Ammon's horn (tissue), 1 donor: ENCODE measurements around the gene KIAA0319L.
"Not testable (repeated sequence)": the region's sequence is repeated elsewhere in the genome, so short reads cannot be mapped to it uniquely, and the experiment has no call there.

Experiments used
- DNase-seq: peaks from one replicate; pipeline ENCODE4 v3.0.0-alpha.2; 2016; ENCODE audit warnings: low spot score

KIAA0319L gene

DNA sequence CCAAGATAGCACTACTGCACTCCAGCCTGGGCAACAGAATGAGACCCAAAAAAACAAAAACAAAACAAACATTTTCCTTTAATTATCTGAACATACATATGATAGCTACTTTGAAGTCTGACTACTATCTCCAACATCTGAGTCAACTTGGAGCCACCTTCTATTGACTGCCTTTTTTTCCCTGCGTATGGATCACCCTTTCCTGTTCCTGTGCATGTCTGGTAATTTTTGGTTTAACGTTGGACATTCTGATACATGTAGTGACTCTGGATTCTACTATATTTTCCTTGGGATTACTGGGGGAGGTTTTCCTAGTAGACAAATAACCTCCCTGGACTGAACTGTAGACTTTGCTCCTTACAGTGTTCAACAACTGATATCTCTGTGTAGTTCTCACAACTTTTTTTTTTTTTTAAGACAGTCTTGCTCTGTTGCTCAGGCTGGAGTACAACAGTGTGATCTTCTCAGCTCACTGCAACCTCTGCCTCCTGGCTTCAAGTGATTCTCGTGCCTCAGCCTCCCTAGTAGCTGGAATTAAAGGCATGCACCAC is 70.3 kb downstream of the KIAA0319L start:
- DNase-seq = no peak

DNA sequence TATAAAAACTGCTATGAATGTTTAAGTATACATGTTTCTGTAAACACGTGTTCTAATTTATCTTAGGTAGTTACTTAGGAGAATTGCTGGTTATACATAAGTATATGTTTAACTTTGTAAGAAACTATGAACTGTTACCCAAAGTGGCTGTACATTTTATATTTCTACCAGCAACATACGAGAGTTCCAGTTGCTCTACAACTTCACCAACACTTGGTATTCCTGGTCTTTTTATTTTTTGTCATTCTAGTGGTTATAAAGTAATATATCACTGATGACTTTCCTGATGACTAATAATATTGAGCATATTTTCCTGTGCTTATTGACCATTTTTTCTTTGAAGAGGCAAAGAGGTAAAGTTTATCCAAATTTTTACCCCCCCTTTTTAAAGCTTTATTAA is 76.0 kb downstream of the KIAA0319L start:
- DNase-seq = no peak

DNA sequence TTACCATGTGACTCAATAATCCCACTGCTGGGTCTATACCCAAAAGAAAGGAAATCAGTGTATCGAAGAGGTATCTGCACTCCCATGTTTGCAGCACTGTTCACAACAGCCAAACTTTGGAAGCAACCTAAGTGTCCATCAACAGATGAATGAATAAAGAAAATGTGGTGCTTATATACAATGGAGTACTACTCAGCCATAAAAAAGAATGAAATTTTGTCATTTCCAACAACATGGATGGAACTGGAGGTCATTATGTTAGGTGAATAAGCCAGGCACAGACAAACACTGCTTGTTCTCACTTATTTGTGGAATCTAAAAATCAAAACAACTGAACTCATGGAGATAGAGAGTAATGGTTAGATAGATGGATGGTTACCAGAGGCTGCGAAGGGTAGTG is 79.3 kb downstream of the KIAA0319L start:
- no peak for DNase-seq

DNA sequence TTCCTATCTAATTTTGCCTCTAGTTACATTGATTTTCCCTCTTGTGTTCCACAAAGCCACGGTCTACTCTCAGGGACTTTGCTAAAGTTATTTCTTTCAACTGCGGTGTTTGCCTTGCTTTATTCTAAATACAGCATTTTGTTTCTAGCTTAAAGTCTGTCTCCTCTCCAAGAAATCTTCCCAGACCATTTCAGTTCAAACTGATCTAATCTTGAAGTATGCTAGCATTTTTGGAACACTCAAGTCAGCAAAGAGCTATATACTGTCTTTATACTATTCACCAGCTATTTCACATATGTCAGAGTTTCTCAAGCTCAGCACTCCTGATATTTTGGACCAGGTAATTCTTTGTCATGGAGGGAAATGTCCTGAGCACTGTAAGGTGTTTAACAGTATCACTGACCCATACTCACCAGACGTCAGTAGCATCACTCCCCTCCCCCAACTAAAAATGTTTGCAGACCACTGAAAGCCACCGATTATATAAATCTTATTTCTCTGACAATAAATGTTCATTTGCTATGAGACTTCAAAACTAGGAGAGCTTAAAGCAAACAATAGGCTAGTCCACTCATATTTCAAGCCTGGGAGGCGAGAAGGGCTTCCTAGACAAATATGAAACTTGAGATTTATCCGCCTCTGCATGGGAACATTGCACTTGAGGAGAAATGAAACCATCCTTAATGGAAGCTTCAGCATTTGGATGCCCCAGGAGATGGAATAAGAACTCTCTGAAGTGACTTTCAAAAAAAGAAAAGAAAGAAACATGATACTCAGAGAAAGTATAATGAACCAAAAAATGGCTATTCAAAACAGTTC is 81.1 kb downstream of the KIAA0319L start:
- DNase-seq = no peak

DNA sequence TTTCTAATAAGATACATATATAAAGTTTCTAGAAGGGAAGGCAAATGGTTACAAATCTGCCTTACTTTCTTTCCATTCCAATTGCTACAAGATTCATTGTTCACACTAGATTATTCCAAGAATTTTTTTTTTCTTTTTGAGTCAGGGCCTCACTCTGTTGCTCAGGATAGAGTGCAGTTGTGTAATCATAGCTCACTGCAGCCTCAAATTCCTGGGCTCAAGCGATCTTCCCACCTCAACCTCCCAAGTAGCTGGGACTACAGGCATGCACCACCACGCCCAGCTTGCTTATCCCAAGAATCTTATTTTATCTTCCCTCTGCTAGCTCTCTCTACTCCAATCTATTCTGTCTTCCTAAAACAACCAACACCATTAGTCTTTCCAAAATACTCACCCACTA is 81.8 kb downstream of the KIAA0319L start:
- no peak for DNase-seq

DNA sequence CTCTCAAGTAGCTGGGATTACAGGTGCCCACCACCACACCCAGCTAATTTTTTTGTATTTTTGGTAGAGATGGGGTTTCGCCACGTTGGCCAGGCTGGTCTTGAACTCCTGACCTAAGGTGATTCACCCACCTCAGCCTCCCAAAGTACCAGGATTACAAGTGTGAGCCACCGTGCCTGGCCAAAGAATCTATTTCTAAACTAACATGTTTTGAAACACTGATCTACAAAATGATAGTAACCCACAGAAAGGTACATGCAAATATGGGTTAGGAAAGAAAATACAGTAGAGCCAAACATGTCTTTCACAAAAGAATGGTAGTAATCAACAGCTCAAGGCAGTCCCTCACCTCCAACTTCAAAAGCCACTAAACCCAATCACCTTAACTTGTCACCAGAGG is 84.0 kb downstream of the KIAA0319L start:
- DNase-seq = not testable (repeated sequence)

DNA sequence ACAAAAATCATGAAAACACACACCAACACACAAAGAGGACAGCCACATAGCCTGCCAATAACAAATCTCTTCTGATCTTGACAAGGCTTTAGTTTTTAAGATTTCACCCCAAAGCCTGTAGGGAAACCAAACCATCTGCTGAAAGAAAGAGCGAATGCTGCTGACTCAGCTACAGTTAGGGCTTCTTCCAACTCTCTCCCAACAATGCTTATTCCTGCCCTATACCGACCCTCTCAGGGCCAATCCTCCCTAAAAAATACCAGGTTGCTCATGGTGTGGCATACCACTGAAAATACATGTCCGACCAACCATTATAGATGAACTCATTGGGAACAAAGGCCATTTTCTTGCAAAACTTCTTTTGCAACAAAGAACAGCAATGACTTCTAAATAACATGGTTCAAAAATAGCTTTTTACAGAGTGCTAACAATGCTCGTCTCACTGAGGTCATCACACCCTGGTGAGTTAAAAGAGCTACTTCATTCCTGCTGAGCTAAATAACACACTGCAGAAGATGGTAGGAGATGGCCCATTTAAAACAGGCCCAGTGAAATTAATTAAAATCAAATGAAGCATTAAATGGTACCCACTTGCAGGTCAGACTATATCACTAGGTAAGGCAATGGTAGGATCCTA is 86.1 kb downstream of the KIAA0319L start:
- no peak for DNase-seq

DNA sequence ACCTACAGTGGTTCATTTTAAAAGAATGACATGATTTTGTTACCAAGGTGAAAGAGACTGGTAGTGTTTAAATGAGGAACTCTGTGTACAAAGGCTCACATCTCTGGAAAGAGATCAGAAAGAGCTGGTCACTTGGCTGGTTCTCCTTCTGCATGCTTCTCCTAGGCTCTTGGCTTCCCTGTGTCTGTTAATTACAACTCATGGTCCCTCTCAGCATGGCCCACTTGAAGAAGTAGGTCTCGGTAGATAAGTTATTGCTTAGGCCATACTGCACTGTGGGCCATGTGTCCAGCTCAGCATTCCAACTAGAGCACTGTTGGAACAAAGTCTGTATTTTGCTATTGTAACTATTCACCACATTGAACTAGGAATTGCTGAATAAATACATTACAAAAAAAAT is 91.1 kb downstream of the KIAA0319L start:
- DNase-seq = no peak

DNA sequence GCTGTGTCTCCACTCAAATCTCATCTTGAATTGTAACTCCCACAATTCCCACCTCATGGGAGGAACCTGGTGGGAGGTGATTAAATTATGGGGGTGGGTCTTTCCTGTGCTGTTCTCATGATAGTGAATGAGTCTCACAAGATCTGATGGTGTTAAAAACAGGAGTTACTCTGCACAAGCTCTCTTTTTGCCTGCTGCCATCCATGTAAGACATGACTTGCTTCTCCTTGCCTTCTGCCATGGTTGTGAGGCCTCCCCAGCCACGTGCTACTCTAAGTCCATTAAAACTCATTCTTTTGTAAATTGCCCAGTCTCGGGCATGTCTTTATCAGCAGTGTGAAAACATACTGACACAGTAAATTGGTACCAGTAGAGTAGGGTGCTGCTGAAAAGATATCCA is 93.5 kb downstream of the KIAA0319L start:
- not testable (repeated sequence) for DNase-seq

DNA sequence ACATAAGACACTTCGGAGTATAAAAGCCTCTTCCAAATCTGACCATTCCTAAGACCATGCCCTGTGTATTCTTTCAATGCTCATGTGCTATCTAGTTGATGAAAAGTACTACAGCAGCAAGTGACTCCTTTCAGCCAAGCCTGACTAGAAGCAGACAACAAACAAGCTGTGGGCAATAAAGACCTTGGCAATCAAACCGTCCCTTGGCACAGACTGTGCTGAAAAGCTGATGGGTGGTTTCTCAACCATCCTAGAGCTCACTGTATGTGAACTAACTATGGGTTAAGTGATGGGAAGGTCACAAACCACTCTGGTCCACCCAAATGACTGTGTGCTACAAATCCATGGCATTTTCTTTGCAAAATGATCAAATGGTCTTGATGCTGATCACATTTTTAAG is 94.0 kb downstream of the KIAA0319L start:
- no peak for DNase-seq

DNA sequence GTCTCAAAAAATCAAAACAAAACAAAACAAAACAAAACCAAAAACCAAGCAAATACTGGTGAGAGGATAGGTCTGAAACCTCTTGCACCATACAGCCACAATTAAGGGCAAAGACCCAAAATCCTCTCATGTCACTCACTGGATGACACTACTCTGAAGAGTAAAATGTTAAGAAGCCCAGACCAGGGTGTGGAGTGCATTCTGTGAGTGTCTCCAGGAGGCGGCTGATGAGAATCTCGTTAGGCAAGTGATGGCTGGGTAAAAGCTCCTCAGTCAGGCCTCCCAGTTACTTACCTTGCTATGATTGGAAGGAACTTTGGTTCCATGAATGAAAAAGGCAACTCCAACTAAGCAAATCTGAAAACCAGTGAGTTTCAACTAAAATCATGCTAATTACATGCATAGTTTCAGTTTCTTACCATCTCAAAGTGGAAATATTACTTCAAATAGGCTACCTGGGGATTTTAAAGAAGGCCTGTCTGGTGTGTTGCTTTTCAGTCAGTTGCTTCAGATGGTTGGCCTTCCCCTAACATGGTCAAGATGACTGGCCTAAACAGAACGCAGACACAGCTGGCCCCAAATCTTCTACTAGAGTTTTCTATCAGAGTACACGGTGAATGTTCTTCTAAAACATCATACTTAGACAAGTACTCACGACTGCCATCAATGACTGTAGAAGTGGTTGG is 95.1 kb downstream of the KIAA0319L start:
- DNase-seq = no peak

DNA sequence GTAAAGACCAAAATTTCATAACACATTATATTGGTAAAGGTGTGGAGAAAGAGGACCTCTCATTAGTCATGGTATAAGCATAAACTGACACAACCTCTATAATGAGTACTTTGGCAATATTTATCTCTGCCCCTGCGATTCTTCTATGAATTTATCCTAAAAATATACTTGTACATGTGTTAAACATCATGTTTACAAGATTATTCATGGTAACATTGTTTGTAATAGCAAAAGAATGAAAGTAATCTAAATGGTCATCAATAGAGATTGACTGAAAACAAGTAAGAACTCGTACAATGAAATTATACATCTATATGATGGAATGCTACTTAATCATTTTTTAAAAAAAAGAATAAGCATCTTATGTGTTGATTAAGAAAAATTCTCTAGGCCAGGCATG is 96.4 kb downstream of the KIAA0319L start:
- no peak for DNase-seq

DNA sequence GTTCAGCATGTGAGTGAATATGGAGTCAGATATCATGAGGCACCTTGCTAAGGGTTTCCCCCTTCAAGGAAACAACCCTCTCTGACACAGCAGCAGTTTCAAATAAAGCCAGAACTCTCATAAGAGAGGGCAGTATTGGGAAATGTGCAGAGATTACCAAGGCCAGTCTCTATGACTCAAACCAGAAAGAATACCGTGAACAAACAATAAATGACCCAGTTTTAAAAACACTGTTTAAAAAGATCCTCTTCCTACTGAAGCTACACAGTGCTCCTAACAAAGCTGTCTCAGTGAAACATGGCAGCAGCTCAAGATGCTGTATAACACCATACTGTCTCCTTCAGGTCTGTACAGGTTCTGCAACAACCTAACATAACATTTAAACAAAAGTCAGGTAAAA is 102.6 kb downstream of the KIAA0319L start:
- DNase-seq = no peak

DNA sequence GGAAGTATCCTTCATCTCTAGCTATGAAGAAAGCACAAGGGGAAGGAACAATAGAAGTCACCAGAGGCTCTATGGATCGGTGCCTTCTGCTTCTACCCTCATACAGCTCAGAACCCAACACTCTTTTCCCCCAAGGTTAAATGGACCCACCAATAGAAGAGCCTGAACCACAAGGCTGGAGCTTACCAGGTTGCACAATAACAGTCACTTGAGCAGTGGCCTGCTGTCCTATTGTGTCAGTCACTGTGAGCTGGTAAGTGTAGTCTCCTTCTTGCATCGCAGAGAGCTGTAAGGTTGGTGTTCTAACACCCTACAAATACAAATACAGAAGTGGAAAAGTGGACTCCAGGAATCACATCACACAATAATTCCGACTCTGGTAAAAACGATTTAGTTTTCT is 103.0 kb downstream of the KIAA0319L start:
- no peak for DNase-seq

DNA sequence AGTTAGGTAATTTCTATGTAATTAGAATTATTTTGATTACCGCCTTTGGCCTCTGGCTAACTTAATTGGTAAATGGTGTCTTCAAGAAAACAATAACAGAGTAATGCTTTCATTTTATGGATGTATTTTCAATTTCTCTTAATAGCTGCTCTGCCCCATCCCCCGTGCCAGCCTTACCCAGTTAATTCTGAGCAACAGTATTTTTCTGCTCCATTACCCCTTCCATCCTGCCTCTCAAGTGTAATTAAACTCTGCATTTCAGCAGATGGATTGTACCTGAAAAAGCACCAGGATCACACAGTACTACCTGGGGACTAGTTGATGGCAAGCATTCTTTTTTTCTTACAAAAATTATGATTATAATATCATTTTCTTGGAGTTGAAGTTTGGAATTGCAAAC is 104.2 kb downstream of the KIAA0319L start:
- DNase-seq = no peak

DNA sequence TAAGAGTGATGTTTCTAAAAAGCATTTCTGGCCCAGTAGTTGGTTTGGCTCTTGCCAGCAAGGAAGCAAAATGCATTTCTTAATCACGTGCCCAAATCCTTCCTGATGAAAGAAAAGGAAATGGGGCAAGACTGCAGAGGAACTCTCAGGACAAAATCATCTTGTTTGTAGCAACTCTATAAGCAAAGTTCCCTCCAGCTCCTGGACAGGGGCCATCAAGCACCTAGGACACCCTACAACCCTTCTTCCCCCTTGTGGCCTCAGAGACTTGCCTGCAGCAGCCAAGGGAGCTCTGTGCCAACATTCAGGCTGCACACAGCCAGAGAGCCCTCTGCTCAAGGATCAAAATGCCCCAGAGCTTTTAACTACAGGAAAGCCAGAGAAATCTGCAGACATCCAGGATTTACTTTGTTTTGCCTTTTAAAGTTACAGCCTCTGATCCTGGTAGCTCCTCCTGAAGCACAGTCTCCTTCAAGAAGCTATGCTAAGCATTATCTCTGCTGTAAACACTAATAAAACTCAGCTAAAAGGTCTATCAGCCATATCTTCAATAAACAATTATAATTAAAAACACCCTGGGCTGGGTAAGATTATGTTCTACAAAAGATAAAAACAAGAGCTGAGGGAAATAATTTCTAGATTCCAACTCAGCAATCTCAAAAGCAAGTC is 105.0 kb downstream of the KIAA0319L start:
- DNase-seq = peak; percentile 78

DNA sequence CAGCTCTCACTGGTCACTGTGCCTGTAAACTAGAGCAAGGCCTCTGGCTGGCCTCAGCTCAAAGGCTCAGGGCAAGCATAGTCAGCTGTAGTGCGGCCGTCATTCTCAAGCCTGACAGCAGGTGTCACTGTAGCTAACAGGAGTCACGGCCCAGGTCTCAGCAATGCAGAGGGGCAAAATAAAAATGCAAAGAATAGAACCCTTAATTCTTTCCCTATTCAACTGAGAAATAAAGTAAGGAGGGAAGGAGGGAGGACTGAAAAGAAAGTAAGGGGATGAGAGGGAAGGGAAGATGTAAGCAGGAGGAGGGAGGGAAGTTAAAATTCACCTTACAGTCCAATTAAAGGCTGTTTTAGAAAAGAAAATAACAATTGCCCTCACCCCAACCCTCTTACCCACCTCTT is 106.1 kb downstream of the KIAA0319L start:
- peak; percentile 91 for DNase-seq

DNA sequence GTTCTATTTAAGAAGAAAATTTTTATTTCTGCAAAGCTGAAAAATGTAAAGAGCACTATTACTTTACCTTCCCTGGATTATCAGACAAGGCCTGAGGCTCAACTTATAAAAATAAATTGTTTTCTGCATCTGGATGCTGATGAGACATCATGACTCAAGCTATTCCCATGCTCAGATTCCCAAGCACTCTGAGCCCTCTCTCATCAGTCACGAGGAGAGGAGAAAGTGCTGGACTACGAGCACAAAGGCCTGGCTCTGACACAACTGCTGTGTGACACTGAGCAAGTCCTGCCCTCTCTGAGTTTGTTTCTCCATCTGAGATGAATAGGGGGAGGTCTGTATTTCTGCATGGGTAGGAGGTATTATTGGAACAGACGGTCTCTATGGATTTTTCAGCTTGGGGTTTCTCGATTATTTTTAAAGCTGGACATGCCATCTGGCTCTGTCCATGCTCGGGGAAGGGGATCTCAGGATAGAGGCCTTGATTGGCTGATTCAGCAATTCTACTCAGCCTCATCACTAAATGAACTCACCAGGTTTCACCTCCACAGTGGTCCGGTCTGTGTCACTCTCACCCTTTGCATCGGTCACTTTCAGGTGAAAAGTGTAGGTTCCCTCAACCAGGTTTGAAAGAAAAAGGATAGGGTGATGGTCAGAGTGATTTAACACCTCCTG is 107.7 kb downstream of the KIAA0319L start:
- no peak for DNase-seq

DNA sequence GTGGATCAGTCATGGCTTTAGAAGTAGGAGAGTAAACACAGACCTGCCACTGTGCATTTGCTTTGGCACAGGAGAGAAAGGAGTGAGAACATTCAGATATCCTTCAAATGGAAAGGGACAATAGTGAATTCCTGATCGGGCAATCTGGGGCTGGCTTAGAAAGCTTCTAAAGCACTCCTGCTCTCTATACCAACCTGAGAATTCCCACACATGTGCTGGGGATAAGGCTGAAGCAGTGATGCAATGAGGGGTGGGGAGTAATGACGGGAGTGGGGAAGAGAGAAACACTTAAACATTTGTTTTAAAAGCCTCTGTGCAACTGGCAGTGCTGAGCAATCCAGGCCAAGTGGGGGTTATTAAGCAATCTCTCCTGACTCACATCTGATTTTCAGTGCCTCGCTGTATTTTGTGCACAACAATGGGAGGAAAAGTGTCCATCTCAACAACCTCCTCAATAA is 108.8 kb downstream of the KIAA0319L start:
- DNase-seq = peak; percentile 43

DNA sequence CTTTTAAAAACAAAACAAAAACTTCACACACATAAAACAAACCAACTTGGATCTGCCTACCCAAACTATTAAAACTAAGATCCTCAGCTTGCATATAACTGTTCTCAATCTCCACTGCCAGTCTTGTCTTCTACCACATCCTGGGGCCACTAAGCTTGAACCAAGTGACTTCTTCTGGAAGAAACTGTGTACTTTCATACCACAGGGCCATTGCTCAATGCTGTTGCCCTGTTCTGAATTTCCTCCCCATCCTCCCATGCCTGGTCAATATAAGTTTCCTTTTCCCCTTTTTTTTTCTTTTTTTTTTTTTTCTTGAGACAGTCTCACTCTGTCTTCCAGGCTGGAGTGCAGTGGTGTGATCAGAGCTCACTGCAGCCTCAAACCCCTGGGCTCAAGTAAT is 109.9 kb downstream of the KIAA0319L start:
- DNase-seq = no peak

DNA sequence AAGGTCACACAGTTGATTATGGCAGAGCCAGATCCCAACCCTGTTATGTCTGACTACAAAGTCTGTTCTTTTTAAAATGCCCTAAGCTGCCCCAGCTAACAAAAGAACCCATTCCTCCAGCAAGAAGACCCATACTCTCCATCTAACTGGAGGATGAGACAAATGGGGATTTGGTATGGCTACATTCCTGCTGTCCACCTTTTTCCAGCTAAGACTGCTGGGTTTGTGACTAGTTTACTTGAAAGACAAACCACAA is 112.8 kb downstream of the KIAA0319L start:
- no peak for DNase-seq
